Femur (tissue), 1 donor: Measurements from ENCODE around the gene ZFP62.
"Not testable (repeated sequence)": the region's sequence is repeated elsewhere in the genome, so short reads cannot be mapped to it uniquely, and the experiment has no call there.

ENCODE experiments used
- DNase-seq: peaks from one replicate; pipeline ENCODE4 v3.0.0-alpha.2; 2017

Gene ZFP62

GRCh38 chr5:180829726-180830125 lies 31.4 kb downstream of the ZFP62 start:
- no peak for DNase-seq

- not testable (repeated sequence) for DNase-seq
Measured at GRCh38 chr5:180828756-180829531, 32.1 kb downstream of the ZFP62 start.

- not testable (repeated sequence) for DNase-seq
Measured at GRCh38 chr5:180827374-180827773, 33.7 kb downstream of the ZFP62 start.

GRCh38 chr5:180825768-180826525 lies 35.1 kb downstream of the ZFP62 start:
- no peak for DNase-seq

DNA sequence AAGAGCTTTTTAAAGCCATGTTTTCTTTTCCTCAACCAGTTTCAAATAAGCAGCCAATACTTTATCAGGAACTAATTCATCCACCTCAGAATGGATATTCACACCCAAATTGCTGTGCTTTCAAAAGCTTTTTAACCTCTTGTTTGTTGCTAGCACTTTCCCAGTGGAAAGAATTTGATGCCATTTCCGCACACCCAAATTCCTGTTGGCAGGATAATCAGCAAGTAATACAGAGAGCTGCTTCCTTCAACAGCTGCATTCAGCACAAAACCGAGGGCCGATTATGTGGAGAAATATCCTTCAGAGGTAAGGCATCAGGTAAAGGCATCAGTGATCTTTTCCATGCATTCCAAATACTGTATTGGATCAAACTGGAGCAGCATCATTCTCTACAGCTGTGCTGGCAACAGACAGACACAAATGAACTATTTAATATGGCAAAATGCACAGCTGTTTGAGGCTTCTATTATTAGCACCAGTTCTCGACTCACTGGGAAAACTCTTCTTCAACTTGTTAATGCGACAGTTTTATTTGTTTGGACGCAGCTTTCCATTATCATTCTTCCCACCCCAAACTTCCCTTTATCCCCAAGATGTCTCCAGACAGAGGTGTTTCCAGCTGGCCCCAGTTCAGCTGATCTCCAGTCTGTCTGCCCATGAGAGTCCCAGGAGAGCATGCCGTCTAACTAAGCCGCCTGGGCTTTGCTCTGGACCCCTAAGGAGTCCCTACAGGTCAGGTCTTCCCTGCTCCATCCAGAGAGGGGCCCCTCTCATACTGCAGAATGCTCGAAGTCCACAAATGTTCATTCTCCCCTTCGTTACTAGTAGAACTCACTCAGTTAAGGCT lies 36.2 kb downstream of the ZFP62 start:
- no peak for DNase-seq

GRCh38 chr5:180823940-180824629 lies 37.0 kb downstream of the ZFP62 start:
- no peak for DNase-seq

GRCh38 chr5:180823346-180823745 lies 37.7 kb downstream of the ZFP62 start:
- no peak for DNase-seq

DNA sequence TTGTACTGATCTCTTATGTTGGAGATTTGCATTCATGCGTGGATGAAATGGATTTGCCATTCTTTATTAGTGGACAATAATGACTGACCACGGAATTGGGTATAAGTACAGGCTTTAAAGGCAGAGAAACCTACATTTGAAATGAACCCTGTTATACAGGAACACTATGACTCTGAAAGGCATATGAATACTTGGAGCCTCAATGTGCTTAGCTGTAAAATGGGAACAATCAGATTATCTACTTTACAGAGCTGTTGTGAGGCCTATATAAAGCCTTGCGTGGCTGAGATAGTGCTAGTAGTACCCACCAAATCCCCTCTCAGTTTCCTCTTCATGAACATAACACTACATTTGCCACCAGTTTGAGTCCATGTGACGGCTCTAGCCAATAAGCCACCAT lies 39.5 kb downstream of the ZFP62 start:
- no peak for DNase-seq

DNA sequence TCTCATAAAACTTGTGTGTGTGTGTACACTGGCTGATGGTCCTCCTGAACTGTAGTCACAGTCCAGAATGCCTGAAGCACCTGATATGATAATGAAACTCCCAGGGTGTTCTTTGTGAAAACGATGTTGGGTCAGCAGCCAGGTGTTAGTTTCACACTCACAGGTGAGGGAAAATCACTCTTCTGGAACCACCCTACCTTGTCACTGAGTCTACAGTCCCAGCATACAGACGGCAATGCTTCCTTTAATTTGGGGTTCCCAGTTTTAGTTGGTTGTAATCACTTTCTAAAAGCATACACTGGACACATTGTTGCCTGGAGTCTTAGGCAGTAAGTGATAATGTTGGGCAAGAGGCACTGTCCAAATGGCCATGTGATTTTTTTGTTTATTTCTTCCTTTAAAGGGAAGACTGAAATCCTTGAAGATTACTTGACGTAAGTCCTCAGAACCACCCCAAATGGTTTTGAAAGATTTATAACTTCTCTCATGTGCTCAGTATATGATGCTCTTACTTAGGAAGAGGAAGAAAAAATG lies 40.2 kb downstream of the ZFP62 start:
- no peak for DNase-seq

- DNase-seq: no peak
Measured at GRCh38 chr5:180818677-180819341, 42.3 kb downstream of the ZFP62 start.

DNA sequence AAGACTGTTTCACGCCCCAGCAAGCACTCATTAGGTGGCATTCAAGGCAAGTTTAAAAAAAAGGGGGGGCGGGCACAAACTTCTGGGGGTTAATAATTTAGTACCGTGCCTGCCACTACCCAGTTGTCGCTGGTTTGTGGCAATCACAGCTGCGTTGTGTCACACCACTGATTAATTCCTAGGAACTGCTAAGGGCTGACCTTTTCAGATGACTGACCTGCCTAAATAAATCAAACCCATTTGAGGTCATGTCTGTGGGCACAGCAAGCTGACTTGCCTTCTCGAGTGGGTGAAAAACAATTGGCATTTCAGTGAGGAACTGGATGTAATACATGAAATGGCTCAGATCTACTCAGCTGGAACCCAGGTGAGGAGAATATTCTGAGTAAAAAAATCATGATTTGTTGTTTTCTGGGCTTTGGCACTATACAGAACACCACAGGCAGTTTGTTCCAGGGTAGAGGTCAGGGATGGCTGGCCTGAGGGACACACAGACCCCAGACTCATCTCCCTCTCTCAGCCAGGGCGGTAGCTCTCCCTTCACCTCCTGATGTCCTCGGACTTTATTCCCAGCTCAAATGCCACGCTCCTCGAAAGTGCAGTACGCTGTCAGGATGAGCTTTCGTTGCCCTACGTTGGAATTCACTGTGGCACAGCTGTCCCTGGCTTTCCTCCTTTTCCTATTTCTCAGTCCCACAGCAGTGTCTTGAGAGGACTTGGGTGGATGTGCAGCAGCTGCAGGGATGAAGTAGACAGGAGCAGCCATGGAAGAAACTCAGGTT lies 43.0 kb downstream of the ZFP62 start:
- DNase-seq: no peak

DNA sequence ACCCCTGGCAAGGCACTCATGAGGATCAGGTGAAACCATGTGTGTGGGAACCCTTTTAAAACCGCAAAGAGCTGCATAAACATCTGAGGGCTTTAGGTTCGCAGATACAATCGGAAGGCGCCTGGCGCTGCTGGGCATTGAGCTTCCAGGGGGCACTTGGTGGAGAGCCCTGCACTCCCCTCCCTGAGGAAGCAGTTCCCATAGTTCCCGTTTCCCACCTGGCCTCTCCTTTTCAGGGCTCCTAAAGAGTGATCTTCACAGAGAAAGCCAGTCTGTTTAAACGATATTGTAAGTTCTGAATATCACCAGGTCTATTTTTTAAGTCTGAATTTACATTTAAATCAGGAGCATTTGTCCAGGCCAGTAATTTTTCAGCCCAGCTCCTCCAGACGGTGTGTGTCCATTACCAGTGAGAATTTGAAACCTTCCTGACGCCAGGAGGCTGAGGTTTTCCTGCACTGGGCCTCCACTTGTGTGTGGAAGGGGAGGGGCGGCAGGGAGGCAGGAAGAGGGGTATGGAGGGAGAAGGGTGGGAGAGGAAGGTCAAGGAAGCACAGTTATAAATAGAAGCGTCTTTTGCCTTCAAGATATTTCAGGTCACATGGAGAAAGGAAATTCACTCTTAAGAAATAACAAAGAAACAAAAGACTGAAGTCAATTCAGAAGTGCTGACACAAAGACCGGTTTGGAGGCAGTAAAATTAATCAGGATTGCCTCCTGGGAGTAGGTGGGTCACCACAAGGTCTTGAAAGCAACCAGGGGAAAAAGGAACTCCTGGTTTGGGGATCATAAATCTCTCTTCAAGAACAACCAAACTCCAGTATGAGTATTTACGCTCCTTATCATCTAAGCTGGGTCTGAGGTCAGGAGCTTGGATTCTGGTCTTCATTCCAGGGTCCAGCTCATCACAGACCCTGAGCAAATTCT lies 44.2 kb downstream of the ZFP62 start:
- DNase-seq: peak; percentile 76

GRCh38 chr5:180815293-180815917 lies 45.7 kb downstream of the ZFP62 start:
- no peak for DNase-seq

GRCh38 chr5:180813420-180813819 lies 47.7 kb downstream of the ZFP62 start:
- no peak for DNase-seq

- DNase-seq: no peak
Measured at GRCh38 chr5:180811623-180812124, 49.4 kb downstream of the ZFP62 start.

DNA sequence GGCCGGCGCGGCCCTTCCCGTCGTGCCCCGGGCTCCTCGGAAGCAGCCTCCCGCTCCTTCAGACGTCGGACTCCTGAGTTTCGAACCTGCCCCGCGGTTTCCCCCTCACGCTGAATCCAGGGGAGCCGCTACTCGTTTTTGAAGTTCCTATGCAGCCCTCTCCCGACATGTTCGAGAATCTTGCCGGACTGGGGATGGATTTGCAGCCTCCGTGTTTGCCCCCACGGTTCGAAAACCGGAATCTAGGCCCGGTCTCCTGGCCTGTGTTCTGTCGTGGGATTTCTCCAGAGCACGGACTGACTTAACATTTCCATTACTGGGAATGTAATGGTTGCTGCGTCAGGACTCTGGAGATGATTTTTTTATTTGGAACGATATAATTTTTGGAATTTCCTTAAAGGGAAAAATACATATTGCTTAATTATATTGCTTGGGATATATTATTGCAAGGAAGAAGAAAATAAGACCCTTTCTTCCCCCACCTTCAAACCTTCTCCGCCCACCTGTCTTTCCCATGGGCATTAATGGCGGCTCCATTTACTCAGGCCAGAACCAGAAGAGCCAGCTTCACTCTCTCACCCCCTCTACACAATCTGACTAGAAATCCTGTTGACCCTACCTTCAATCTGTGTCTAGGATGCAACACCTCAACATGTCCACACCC lies 50.0 kb downstream of the ZFP62 start:
- DNase-seq: peak; percentile 72

DNA sequence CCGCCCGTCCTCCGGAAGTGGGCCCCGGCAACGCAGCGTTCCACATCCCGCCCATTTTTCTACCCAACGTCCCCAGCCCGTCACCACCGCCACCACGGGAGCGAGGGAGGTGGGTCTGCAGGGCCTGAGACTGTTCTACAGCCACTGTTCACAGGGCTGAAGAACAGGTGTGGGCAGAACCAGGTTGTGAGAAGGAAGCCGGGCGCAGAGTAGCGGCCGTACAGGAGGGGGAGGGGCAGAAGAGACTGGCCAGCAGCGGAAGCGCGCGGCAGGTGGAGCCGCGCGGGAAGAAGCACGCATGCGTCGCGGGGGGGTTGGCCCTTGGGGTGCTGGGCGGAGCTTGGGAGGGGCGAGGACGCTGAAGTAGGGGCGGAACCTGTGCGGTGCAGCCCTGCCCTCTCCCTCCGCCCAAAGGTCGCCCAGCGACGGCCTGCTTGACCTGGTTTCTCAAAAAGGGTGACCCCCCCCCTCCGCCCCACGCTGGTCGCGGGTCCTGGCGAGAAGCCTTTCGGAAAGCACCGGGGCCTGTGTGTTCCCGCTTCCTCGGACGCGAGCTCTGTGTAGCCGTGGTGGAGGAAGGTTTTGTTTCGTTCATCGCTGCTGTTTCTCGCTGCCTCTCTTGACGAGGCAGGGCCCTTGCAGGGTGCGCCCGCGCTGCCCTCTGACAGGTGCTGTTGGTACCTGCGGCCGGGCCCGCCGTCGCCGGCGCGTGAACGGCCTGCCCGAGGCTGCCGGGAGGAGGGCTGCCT lies 50.7 kb downstream of the ZFP62 start:
- DNase-seq: peak; percentile 98
